Keratinocyte (primary cell): ENCODE results near the gene CPA5.
"Not testable (repeated sequence)": the region's sequence is repeated elsewhere in the genome, so short reads cannot be mapped to it uniquely, and the experiment has no call there.

Source experiments
- CTCF ChIP-seq, 3 experiments: IDR thresholded peaks in 1 of 3; conservative IDR thresholded peaks in 1 of 3; optimal IDR thresholded peaks in 1 of 3; 2 replicates in 2 of 3; 3 replicates in 1 of 3; pipeline versions ENCODE3 to v1.5.1; 2011; ENCODE audit warnings: low read length in 3 of 3, mild to moderate bottlenecking in 3 of 3, moderate library complexity in 2 of 3, control low read depth in 1 of 3, inconsistent platforms in 1 of 3; ENCODE audit not compliant: insufficient read depth in 2 of 3; ENCODE audit errors: extremely low read depth in 1 of 3
- EZH2 ChIP-seq: IDR thresholded peaks from one replicate; pipeline ENCODE4 v1.6.1; 2012; ENCODE audit warnings: inconsistent platforms, mild to moderate bottlenecking, low read length, moderate library complexity

- TF ChIP-seq CTCF (optimal IDR thresholded peaks at IDR 0.05 in 1 of 3, IDR thresholded peaks at IDR 0.05 in 1 of 3, conservative IDR thresholded peaks at IDR 0.05 in 1 of 3; ENCODE audit: extremely low read depth in 1 of 3, insufficient read depth in 2 of 3, low read length in 3 of 3); EZH2: not testable (repeated sequence)
Measured at GRCh38 chr7:130376461-130376860, 31.8 kb downstream of the CPA5 start.
